GM18520 (cell line): ENCODE data around the gene THAP4.
"Not testable (repeated sequence)": the region's sequence is repeated elsewhere in the genome, so short reads cannot be mapped to it uniquely, and the experiment has no call there.

Experiments
- ATAC-seq: cut with Tn5 transposase; IDR thresholded peaks from one replicate; pipeline ENCODE4 v1.9.1; 2021; ENCODE audit not compliant: unreplicated experiment

THAP4 gene

DNA sequence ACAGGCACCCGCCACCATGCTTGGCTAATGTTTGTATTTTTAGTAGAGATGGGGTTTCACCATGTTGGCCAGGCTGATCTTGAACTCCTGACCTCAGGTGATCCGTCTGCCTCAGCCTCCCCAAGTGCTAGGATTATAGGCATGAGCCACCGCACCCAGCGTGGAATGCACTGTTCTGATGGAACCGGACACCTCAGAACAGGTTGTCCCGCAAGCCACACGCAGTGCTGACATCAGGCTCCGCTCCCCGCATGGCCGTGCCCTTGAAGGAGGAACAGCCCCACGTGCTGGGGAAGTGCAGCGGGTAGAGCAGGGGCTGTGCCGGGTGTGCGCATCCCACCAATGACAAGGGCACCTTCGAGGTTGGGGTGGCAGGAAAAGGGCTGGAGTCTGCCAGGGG, 69.7 kb downstream of the THAP4 start:
- not testable (repeated sequence) for ATAC-seq

GRCh38 chr2:241566468-241566867, 70.5 kb downstream of the THAP4 start:
- no peak for ATAC-seq

GRCh38 chr2:241566021-241566420, 70.9 kb downstream of the THAP4 start:
- not testable (repeated sequence) for ATAC-seq

DNA sequence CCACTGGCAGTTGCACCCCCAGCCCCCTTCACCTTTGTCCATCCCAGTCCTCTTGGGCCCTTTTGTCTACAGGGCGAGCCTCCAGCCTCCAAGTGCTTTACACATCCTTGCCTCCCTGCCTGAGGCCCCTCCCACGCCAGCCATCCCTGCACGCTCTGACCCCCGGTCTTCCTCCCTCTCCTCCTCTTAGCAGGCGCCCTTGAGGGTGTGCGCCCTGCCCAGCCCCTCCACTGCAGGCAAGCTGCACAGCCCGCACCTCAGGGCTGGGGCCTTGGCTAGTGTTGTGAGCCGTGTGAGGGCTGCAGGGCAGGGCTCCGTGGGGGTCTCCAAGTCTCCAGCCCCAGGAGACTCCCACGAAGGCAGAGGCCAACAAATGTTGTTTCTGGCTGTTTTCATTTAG, 71.5 kb downstream of the THAP4 start:
- ATAC-seq: no peak

DNA sequence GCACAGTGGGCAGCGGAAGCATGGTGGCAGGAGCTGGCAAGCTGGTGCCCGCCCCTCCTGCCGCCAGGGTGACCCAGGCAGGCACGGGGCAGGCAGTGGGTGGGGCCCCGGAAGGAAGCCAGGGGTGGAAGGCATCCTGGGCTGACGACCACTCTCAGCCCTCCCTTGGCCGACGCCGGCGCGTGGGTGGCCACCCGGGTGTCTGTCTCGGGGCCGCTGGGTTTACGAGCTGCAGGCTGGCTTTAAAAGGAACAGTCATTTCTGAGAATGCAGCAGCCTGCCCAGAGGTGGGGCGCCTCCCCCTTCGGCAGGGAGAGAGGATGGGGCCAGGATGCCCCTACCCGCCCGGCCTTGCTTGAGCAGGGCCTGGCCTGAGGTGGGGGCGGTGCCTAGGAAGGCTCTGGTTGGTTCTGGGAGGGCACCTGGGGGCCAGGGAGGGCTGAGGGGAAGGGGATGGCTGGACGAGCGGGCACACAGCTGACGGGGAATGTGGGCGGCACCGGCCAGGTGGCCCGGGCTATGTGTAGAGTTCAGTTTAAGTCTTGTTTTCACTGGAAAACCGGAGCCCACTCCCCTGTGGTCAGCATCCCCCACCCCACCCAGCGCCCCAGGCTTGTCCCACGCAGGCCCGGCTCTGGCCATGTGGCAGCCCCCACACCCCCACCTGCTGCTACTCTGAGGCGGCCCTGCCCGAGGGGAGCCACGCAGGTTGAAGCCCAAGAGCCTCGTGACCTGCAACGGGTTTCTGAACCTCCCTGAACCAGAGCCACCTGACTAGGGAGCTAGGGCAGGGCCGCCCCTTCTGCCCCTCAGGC, 72.2 kb downstream of the THAP4 start:
- no peak for ATAC-seq

GRCh38 chr2:241563981-241564595, 72.9 kb downstream of the THAP4 start:
- ATAC-seq: no peak

DNA sequence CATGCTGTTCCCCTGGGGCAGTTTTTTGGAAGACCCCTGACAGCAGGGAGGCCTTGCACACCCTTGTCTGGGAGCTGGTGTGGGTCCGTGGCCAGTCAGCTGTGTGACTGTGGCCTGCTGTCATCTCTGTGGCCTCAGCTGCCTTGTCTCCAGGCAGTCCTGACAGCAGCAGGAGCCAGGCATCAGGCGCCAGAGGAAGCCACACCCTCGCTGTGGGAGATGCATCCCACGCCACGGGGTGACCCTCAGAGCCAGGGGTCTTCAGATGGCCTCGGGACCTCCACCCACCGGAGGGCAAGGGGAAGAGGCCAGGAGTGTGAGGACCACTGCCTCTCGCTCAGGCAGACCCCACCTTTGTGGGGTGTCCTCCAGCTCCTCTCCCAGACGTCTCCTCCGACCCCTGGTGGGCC, 73.4 kb downstream of the THAP4 start:
- ATAC-seq: no peak

- no peak for ATAC-seq
Observed at GRCh38 chr2:241563031-241563507, 73.9 kb downstream of the THAP4 start.

DNA sequence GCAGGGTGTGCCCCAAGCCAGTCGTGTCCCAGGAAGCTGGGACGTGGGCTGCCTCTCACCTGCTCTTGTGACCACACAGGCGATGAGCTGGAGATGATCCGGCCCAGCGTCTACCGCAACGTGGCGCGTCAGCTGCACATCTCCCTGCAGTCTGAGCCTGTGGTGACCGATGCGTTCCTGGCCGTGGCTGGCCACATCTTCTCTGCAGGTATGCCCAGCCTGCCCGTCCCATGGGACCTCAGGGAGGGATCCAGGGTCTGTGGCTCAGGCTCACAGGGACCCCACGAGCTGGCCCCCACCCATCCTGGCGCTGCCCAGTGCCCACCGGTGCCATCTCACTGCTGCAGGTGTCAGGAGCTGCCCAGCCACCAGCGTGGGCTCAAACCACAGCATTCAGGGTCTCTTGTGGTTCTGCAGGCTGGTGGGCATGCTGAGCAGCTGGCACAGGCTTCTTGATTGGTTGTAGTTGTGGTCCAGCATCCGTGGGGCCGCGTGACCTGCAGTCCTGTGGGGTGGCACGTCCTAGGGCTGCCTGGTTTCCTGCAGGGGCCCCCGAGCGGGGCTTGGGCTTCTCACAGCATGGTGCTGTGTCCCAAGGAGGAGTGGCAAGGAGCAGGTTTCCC, 74.6 kb downstream of the THAP4 start:
- no peak for ATAC-seq

DNA sequence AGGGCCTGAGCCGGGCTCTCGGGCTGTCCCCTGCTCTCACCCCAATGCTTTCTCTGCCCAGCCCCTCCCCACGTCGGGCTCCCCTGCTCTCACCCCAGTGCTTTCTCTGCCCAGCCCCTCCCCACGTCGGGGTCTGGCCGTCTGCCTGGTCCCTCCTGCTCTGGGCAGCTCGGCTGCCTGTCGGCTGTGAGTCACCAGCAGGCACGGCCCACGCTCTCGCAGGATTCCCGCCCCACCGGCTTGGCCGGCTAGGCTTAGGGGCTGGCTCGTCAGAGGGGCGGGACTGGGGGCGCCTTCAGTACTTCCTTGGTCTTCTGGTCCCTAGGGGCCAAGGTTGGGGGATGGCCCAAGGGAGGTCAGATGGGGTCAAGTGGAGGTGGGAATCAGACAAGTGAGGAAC, 75.1 kb downstream of the THAP4 start:
- ATAC-seq: no peak

DNA sequence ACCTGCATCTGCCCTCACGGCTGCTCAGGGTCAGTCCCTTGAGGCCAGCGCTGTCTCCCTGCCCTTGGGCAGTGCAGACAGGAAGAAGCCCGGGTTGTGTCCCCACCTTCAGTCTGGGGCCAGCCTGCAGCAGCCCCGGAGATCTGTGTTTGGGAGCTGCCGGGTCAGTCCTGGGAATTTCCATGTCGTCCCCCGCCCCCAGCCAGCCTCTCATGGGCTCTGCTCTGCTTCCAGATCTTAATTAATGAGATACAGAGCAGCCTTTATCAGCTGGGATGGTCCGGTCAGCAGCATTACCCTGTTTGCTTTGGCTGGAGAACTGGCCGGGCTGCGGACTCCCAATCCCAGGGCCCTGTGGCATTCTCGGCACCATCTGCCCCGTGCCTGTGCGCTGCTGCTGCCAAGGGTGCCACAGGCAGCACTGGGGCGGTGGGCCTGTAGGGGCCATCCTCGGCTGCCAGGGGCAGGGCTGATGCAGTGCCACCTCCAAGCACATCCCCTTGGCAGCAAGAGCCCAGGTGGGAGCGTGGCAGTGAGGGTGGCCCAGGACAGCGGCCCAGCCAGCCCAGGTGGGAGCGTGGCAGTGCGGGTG, 76.0 kb downstream of the THAP4 start:
- no peak for ATAC-seq

GRCh38 chr2:241560162-241560882, 76.6 kb downstream of the THAP4 start:
- ATAC-seq: no peak

- ATAC-seq: no peak
Observed at GRCh38 chr2:241559323-241560161, 77.4 kb downstream of the THAP4 start.

DNA sequence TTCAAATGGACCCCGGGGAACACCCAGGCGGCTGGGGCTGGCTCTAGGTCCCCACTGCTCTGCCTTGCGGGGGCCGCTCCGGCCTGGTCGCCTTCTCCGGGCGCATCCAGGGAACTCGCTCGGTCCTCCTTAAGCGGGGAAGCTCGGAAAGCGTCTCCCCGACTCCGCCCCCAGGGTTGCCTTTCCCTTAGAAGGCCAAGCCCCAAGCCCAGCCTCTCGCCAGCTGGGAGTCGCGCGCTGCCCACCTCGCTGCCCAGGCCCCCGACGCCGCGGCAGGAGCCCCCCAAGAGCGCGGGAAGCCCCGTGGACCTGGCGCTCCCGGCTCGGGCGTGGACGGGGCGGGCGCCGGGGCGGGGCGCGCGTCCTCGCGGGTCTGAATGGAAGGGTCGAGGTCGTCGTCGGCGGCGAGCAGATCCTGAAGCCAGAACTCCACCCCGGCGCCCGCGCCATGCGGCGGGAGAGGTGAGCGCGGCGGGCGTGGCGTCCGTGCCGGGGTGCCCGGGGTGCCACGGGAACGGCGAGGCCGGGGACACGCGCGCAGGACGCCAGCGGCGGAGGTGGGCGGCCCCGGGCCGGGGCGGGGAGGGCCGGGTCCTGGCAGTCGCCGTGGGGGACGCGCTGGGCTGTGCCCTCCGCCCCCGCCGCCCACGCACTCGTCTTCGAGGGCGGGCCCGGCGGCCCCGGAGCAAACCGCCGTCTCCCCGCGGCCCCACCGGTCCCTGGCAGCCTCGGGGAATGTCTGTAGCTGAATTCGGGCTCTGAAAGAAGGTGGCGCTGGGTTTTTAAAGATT, 78.2 kb downstream of the THAP4 start, which contains the start of gene BOK:
TSS of gene BOK (plus strand) at position 214 of the 791 bp plus-strand sequence. CDS start 739 bp downstream, outside the sequence.
- no peak for ATAC-seq

DNA sequence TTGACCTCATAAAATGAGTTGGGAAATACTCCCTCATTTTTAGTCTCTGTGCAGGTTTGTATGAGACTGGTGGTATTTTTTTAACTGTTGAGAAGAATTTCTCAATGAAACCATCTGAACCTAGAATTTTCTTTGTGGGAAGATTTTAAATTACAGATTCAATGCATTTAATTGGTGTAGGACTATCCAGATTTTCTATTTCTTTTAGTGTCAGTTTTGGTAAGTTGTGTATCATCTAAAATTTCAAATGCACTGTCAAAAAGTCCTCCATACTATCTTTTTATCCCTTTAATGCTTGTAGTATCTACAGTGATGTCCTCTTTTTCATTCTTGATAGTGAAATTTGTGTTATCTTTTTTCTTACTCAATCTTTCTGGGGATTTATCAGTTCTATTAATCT, 80.2 kb downstream of the THAP4 start:
- ATAC-seq: no peak

DNA sequence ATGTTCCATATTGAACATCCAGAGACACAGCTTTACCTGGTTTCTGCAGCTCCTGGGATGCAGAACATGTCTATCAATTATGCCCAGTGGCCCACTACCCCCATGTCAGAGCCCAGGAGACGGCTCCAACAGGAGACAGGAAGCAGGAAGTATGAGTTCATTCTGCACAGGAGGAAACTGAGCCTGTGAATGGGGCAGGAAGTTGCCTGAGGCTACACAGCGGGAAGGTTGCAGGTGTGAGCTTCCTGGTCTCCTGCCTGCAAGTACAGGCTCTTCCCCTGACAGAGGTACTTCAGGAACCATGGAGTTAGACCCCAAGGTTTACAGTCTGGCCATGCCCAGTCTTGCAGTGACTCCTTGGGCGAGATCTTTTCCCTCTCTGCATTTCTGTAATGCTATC, 81.2 kb downstream of the THAP4 start:
- ATAC-seq: no peak

GRCh38 chr2:241554610-241555322, 82.2 kb downstream of the THAP4 start:
- no peak for ATAC-seq

DNA sequence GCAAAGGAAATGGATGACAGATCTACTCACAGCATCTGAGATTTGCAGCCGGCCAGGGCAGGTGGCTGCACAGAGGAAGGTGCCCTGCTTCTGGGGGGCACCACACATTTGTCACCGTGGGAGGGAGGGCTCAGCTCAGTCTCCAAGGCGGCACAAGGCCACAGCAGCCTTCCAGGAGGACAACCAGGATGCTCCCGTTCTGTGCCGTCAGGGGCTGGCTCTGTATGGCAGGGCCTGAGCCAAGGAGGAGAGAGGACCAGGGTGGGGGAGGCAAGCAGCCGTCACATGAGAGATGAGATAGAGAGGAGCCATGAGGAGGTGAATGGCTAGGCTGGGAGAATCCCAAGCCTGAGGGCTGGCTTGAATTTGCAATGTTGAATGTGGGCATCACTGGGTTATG, 83.0 kb downstream of the THAP4 start:
- no peak for ATAC-seq

DNA sequence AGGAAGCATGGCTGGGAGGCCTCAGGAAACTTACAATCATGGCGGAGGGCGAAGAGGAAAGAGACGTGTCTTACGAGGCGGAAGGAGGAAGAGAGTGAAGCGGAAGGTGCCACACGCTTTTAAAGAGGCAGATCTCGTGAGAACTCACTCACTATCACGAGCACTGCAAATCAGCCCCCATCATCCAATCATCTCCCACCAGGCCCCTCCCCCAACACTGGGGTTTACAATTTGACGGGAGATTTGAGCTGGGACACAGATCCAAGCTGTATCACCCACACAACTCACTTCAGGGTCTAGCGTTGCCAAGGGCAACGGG, 83.5 kb downstream of the THAP4 start:
- ATAC-seq: no peak
